ENCODE measurements around the gene ACHE.

DNA sequence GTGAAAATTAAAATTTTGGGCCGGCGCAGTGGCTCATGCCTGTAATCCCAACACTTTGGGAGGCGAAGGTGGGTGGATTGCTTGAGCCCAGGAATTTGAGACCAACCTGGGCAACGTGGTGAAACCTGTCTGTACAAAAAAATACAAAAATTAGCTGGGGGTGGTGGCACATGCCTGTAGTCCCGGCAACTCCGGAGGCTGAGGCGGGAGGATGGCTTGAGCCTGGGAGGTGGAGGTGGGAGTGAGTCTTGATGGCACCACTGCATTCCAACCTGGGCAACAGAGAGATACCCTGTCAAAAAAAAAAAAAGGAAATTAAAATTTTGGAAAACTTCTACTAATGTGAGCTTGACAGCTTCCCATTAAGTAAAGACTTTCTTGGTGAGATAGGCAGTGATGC lies 17.7 kb downstream of the ACHE start:
- TF ChIP-seq, protein P1, sequence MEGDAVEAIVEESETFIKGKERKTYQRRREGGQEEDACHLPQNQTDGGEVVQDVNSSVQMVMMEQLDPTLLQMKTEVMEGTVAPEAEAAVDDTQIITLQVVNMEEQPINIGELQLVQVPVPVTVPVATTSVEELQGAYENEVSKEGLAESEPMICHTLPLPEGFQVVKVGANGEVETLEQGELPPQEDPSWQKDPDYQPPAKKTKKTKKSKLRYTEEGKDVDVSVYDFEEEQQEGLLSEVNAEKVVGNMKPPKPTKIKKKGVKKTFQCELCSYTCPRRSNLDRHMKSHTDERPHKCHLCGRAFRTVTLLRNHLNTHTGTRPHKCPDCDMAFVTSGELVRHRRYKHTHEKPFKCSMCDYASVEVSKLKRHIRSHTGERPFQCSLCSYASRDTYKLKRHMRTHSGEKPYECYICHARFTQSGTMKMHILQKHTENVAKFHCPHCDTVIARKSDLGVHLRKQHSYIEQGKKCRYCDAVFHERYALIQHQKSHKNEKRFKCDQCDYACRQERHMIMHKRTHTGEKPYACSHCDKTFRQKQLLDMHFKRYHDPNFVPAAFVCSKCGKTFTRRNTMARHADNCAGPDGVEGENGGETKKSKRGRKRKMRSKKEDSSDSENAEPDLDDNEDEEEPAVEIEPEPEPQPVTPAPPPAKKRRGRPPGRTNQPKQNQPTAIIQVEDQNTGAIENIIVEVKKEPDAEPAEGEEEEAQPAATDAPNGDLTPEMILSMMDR (IDR thresholded peaks at IDR 0.05) = no peak
- no peak for TF ChIP-seq POLR2A (IDR thresholded peaks at IDR 0.05)
